Panc1 (cell line): Measurements from ENCODE around the gene CCDC73.

Source experiments
- POLR2AphosphoS5 ChIP-seq: IDR thresholded peaks from 2 replicates; pipeline ENCODE4 v1.6.1; 2012; ENCODE audit warnings: mild to moderate bottlenecking, low read depth, low read length, moderate library complexity
- REST ChIP-seq, 2 experiments: IDR thresholded peaks; 2 replicates each; pipeline ENCODE4 v1.6.1; 2011 to 2012; ENCODE audit warnings: low read depth in 2 of 2, control low read depth in 1 of 2, low read length in 1 of 2, mild to moderate bottlenecking in 1 of 2, moderate library complexity in 1 of 2; ENCODE audit not compliant: insufficient read depth in 1 of 2
- SIN3A ChIP-seq: IDR thresholded peaks from 2 replicates; pipeline ENCODE4 v1.6.1; 2012; ENCODE audit warnings: low read depth, mild to moderate bottlenecking, low read length, moderate library complexity, borderline replicate concordance; ENCODE audit not compliant: insufficient read depth
- TF ChIP-seq, protein P1 (sequence below): fragments of 450-650 bp; IDR thresholded peaks from 2 replicates; pipeline ENCODE4 v1.5.1; 2017; ENCODE audit warnings: mild to moderate bottlenecking

GRCh38 chr11:32817852-32818183 is 23.4 kb upstream of the CCDC73 start:
- TF ChIP-seq, protein P1, sequence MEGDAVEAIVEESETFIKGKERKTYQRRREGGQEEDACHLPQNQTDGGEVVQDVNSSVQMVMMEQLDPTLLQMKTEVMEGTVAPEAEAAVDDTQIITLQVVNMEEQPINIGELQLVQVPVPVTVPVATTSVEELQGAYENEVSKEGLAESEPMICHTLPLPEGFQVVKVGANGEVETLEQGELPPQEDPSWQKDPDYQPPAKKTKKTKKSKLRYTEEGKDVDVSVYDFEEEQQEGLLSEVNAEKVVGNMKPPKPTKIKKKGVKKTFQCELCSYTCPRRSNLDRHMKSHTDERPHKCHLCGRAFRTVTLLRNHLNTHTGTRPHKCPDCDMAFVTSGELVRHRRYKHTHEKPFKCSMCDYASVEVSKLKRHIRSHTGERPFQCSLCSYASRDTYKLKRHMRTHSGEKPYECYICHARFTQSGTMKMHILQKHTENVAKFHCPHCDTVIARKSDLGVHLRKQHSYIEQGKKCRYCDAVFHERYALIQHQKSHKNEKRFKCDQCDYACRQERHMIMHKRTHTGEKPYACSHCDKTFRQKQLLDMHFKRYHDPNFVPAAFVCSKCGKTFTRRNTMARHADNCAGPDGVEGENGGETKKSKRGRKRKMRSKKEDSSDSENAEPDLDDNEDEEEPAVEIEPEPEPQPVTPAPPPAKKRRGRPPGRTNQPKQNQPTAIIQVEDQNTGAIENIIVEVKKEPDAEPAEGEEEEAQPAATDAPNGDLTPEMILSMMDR: no peak
- TF ChIP-seq SIN3A (no peak), POLR2AphosphoS5 (no peak), REST (IDR thresholded peaks at IDR 0.05; ENCODE audit: insufficient read depth in 1 of 2, low read depth in 2 of 2, low read length in 1 of 2) (no peak)
